AG09309 (cell line): ENCODE data around the gene MIER1.
"Not testable (repeated sequence)": the region's sequence is repeated elsewhere in the genome, so short reads cannot be mapped to it uniquely, and the experiment has no call there.

Source experiments
- DNase-seq: peaks from one replicate; pipeline ENCODE4 v3.0.0-alpha.2; 2010; ENCODE audit warnings: low read depth
- H3K4me3 ChIP-seq: 2 replicates; pipeline ENCODE4 v1.5.1; 2011; ENCODE audit warnings: mild to moderate bottlenecking, low read depth, low read length, moderate library complexity; ENCODE audit not compliant: control insufficient read depth
- CTCF ChIP-seq: IDR thresholded peaks from 2 replicates; pipeline ENCODE4 v1.5.1; 2011; ENCODE audit warnings: mild to moderate bottlenecking, low read depth, low read length, inconsistent platforms; ENCODE audit not compliant: insufficient read depth, control insufficient read depth; ENCODE audit errors: missing control alignments

Gene MIER1

GRCh38 chr1:66978201-66978600, 53.4 kb downstream of the MIER1 start:
- no peak for DNase-seq
- no peak for TF ChIP-seq CTCF
- no peak overlapping the region for H3K4me3 ChIP-seq

GRCh38 chr1:66979621-66980020, 54.8 kb downstream of the MIER1 start:
- not testable (repeated sequence) for DNase-seq, H3K4me3 ChIP-seq

GRCh38 chr1:66980745-66981367, 56.1 kb downstream of the MIER1 start:
- DNase-seq = no peak
- no peak for TF ChIP-seq CTCF
- H3K4me3 ChIP-seq = no peak overlapping the region

DNA sequence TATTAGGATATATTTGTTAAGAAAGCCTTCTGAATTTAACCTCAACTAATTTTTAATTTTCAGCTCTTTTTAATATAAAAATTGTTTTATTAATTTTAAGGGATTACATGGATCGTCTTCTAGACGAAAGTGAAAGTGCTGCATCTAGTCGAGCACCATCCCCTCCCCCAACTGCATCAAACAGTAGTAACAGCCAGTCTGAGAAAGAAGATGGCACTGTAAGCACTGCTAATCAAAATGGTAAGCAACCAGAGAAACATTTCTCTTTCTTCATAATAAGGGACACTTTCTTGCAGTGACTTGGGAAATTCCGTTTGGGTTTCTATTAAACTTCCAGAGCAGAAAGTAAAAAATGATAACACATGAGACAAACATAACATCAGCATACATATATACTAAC, 56.9 kb downstream of the MIER1 start:
- no peak for TF ChIP-seq CTCF
- no peak for DNase-seq
- H3K4me3 ChIP-seq = no peak overlapping the region

- TF ChIP-seq CTCF = no peak
- no peak for DNase-seq
- H3K4me3 ChIP-seq = no peak overlapping the region
Measured at GRCh38 chr1:66982561-66983260, 57.9 kb downstream of the MIER1 start.

DNA sequence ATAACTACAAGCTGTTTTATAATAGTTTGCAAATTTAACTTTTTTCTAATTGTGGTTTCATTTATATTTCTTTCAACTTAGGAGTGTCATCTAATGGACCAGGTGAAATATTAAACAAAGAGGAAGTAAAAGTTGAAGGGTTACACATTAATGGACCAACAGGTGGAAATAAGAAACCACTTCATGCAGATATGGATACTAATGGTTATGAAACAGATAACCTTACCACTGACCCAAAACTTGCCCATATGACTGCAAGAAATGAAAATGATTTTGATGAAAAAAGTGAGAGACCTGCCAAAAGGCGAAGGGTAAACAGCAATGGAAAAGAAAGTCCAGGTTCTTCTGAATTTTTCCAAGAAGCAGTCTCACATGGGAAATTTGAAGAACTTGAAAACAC, 59.7 kb downstream of the MIER1 start:
- DNase-seq = no peak
- no peak overlapping the region for H3K4me3 ChIP-seq
- TF ChIP-seq CTCF = no peak

DNA sequence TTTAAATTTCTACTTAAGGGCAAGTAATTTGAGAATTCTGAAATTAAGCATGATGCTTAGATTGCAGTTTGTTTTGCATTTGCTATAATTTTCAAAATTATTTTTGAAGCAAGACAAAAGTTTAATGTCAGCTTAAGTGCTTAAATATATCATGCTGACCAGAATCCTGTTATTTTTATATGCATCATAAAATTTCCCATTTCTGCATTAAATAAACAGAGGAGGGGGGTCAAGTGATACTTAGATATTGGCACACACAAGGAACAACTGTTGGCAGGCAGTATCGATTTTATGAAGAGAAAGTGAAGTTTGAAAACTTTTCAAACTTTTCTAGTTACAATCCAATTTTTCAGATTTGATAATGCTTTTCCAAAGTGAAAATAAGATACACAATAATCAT, 61.0 kb downstream of the MIER1 start:
- DNase-seq = no peak
- no peak for TF ChIP-seq CTCF

More for the DNA sequence above, 61.0 kb downstream of the MIER1 start:
- H3K4me3 ChIP-seq = no peak overlapping the region
